Retinal pigment epithelial cell (primary cell): Measurements from ENCODE around the gene VAT1.

Source experiments
- DNase-seq: peaks from one replicate; pipeline ENCODE4 v3.0.0-alpha.2; 2010; ENCODE audit warnings: low read depth
- H3K4me3 ChIP-seq: 2 replicates; pipeline ENCODE4 v1.5.1; 2011; ENCODE audit warnings: mild to moderate bottlenecking, low read length, control low read depth, moderate library complexity
- TF ChIP-seq, protein P1 (sequence below): conservative IDR thresholded peaks from 2 replicates; pipeline ENCODE4 v1.5.1; 2011; ENCODE audit warnings: low read depth, low read length, control low read depth, inconsistent platforms

The VAT1 gene

GRCh38 chr17:43020789-43021740, 1.1 kb downstream of the VAT1 start:
- peak overlapping the region; percentile 74 for H3K4me3 ChIP-seq
- DNase-seq: no peak
- TF ChIP-seq, protein P1, sequence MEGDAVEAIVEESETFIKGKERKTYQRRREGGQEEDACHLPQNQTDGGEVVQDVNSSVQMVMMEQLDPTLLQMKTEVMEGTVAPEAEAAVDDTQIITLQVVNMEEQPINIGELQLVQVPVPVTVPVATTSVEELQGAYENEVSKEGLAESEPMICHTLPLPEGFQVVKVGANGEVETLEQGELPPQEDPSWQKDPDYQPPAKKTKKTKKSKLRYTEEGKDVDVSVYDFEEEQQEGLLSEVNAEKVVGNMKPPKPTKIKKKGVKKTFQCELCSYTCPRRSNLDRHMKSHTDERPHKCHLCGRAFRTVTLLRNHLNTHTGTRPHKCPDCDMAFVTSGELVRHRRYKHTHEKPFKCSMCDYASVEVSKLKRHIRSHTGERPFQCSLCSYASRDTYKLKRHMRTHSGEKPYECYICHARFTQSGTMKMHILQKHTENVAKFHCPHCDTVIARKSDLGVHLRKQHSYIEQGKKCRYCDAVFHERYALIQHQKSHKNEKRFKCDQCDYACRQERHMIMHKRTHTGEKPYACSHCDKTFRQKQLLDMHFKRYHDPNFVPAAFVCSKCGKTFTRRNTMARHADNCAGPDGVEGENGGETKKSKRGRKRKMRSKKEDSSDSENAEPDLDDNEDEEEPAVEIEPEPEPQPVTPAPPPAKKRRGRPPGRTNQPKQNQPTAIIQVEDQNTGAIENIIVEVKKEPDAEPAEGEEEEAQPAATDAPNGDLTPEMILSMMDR: no peak

DNA sequence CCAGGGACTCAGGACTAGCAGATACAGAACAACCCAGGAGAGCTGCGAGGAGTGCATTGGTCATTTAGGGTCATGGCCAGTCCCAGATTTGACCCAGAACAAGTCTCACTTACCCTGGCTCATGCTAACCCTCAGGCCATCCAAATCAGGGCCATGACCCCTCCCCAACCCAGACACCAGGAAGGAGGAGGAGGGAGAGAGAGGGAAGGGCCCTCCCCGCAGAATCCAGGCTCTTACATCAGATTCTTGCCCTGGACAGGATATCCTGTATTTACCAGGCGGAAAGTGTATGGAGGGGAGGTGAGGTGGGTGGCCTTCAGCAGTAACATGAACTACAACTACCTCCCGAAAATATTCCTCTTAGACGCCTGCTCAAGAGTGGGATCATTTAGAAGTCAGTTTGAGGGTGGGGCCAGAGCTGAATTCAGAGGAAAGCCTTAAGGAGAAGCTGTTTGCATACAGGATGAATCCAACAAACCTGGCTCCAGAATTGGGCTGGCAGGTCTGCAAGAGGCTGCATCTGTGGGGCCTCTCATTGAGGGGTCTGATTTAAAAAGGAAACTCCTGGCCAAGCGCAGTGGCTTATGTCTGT, 2.1 kb downstream of the VAT1 start:
- TF ChIP-seq, protein P1: no peak
- H3K4me3 ChIP-seq: peak overlapping the region; percentile 7

DNA sequence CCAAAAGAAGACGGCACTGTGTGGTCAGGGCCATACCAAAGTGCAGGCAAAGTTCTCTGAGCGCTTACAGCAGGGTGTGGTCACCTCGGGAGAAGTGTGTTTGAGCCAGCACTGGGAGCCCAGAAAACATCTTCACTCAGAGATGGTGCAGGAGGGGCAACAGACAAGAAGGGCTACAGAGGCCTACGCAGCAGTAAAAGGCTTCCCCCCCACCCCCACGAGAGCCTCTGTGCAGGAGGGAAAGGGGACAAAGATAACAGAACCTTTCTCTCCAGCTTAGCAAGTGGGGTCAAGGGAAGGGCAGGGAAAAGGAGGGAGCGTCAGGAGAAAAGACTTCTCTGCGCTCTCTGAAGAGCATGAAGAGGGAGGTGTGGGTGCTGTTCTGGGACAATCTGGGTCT, 2.8 kb downstream of the VAT1 start:
- TF ChIP-seq, protein P1: no peak
- no peak for DNase-seq
- peak overlapping the region; percentile 14 for H3K4me3 ChIP-seq

More for the DNA sequence above, 2.1 kb downstream of the VAT1 start:
- DNase-seq: no peak

DNA sequence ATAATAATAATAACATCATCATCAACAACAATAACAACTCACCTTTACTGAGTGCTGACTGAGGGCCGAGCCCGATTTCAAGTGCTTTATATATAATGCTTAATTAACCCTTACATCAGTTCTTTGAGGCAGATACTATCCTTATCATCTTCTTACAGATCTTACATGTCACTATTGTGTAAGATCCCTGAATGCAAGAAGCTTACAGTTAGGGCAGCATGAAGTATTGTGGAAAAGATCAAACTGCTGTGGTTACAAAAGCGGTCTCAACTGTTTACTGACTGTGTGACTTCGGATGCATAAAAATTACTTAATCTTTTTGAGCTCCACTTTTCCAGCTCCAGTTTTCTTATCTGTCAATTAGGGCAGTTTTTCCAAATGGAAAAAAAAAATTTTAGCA, 3.3 kb downstream of the VAT1 start:
- no peak overlapping the region for H3K4me3 ChIP-seq
- DNase-seq: no peak
- TF ChIP-seq, protein P1: no peak

GRCh38 chr17:43018008-43018853, 4.0 kb downstream of the VAT1 start:
- no peak overlapping the region for H3K4me3 ChIP-seq
- TF ChIP-seq, protein P1: no peak
- no peak for DNase-seq

DNA sequence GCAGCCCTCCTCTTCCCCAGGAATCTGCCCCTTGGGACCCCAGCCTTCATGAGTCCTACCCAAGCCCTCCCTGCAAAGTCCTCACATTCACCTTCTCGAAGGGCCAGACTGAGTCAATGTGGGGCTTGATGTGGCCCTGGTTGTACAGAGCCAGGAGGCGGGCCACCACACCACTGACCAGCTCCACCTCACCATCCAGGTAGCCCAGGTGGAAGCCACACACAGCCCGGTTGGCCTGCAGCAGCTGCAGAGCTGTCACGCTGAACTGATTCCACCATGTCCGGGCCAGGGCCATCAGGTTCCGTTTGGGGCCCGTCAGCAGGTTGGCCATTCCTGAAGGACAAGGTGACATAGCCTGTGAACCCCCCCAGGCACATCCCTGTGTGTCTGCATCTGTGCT, 6.0 kb downstream of the VAT1 start:
- H3K4me3 ChIP-seq: no peak overlapping the region
- TF ChIP-seq, protein P1: no peak
- no peak for DNase-seq
